Fibroblast of pulmonary artery (primary cell): Measurements from ENCODE around the gene SYVN1.
"Not testable (repeated sequence)": the region's sequence is repeated elsewhere in the genome, so short reads cannot be mapped to it uniquely, and the experiment has no call there.

Experiments
- DNase-seq: peaks from one replicate; pipeline ENCODE4 v3.0.0-alpha.2; 2010; ENCODE audit warnings: low read depth
- H3K4me3 ChIP-seq: replicated peaks from 2 replicates; pipeline ENCODE4 v1.5.1; 2011; ENCODE audit warnings: low read depth, mild to moderate bottlenecking, control low read depth, low read length, moderate library complexity
- CTCF ChIP-seq: IDR thresholded peaks from 2 replicates; pipeline ENCODE4 v1.5.1; 2011; ENCODE audit warnings: mild to moderate bottlenecking, control low read depth, low read length, inconsistent platforms; ENCODE audit errors: missing control alignments

The SYVN1 gene

GRCh38 chr11:65125197-65126056 lies 8.9 kb downstream of the SYVN1 start:
- H3K4me3 ChIP-seq: no peak overlapping the region
- DNase-seq: no peak
- TF ChIP-seq CTCF: no peak

GRCh38 chr11:65124480-65125196 lies 9.7 kb downstream of the SYVN1 start:
- H3K4me3 ChIP-seq: no peak overlapping the region
- no peak for TF ChIP-seq CTCF
- DNase-seq: no peak

GRCh38 chr11:65121865-65122696 lies 12.2 kb downstream of the SYVN1 start, which contains the start of the genes FAU and MRPL49:
Gene FAU (minus strand): TSS chr11:65122134. CDS start chr11:65121813, 321 bp downstream.
Gene MRPL49 (plus strand): TSS chr11:65122321. CDS start chr11:65122347, 26 bp downstream.
- peak within 1 kb of the TSS; percentile 84 for H3K4me3 ChIP-seq
- TF ChIP-seq CTCF: no peak

GRCh38 chr11:65121447-65121864 lies 12.9 kb downstream of the SYVN1 start:
- no peak for TF ChIP-seq CTCF
- DNase-seq: no peak
- peak overlapping the region; percentile 84 for H3K4me3 ChIP-seq

More at GRCh38 chr11:65121865-65122696, 12.2 kb downstream of the SYVN1 start, which contains the start of the genes FAU and MRPL49:
- DNase-seq: peak; percentile 98

GRCh38 chr11:65120831-65121230 lies 13.5 kb downstream of the SYVN1 start:
- no peak for TF ChIP-seq CTCF
- no peak for DNase-seq

GRCh38 chr11:65119670-65119995 lies 14.7 kb downstream of the SYVN1 start:
- no peak for TF ChIP-seq CTCF
- H3K4me3 ChIP-seq: no peak overlapping the region
- no peak for DNase-seq

More at GRCh38 chr11:65120831-65121230, 13.5 kb downstream of the SYVN1 start:
- H3K4me3 ChIP-seq: peak overlapping the region; percentile 84

- DNase-seq, H3K4me3 ChIP-seq: not testable (repeated sequence)
Measured at GRCh38 chr11:65118891-65119669, 15.2 kb downstream of the SYVN1 start.
